GM12892 (cell line): ENCODE data around the gene HPN.

ENCODE experiments used
- POLR2A ChIP-seq: IDR thresholded peaks from 2 replicates; pipeline ENCODE4 v1.6.1; 2011; ENCODE audit warnings: low read depth, low read length, control low read depth
- POLR2AphosphoS5 ChIP-seq: IDR thresholded peaks from 2 replicates; pipeline ENCODE4 v1.6.1; 2011; ENCODE audit warnings: low read depth, low read length, control low read depth

DNA sequence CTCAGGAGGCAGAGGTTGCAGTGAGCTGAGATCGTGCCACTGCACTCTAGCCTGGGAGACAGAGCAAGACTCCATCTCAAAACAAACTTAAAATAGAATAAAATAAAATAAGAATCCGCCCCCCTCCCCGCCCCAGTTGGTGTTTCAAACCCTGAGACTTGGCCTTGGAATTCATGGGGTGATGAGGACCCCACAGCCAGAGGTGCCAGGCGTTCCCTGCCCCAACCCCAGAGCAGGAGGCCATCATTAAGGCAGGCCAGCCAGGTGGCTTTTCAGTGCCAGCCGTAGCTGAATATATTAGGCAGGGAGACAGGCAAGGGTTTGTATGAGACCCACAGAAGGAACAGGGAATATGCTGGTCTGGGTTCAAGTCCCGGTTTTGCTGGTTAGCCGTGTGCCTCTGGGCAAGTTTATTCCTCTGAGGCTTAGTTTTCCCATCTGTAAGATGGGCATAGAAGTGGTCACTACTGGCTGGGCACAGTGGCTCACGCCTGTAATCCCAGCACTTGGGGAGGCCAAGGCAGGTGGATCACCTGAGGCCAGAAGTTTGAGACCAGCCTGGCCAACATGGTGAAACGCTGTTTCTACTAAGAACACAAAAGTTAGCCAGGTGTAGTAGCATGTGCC, 12.3 kb downstream of the HPN start:
- no peak for TF ChIP-seq POLR2A
- no peak for TF ChIP-seq POLR2AphosphoS5
